Dermis blood vessel endothelial cell (primary cell): Measurements from ENCODE around the gene TRIM65. TPM values are rescaled to one million over a fixed set of nuclear protein-coding genes. Genes with fewer than 3 reads are reported as not detected.
A peak's percentile ranks its signal among the peaks of the same experiment; 100 is the strongest.

ENCODE experiments used
- DNase-seq: peaks from one replicate; pipeline ENCODE4 v3.0.0; 2010
- total RNA-seq: library from RNA; depleted of rRNA; stranded (reverse); fragments of >200 nt; gene quantifications from 2 replicates; pipeline ENCODE4 v1.2.3, GENCODE V29; 2014

Gene TRIM65, protein sequence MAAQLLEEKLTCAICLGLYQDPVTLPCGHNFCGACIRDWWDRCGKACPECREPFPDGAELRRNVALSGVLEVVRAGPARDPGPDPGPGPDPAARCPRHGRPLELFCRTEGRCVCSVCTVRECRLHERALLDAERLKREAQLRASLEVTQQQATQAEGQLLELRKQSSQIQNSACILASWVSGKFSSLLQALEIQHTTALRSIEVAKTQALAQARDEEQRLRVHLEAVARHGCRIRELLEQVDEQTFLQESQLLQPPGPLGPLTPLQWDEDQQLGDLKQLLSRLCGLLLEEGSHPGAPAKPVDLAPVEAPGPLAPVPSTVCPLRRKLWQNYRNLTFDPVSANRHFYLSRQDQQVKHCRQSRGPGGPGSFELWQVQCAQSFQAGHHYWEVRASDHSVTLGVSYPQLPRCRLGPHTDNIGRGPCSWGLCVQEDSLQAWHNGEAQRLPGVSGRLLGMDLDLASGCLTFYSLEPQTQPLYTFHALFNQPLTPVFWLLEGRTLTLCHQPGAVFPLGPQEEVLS
- total RNA-seq: 42.4 and 43.1 TPM in 2 replicates

- peak; percentile 83 for DNase-seq
Measured at GRCh38 chr17:75896415-75897159, at the start of gene TRIM65. TRIM65 (minus strand) TSS chr17:75896951; CDS start chr17:75896937, 14 bp downstream.

DNA sequence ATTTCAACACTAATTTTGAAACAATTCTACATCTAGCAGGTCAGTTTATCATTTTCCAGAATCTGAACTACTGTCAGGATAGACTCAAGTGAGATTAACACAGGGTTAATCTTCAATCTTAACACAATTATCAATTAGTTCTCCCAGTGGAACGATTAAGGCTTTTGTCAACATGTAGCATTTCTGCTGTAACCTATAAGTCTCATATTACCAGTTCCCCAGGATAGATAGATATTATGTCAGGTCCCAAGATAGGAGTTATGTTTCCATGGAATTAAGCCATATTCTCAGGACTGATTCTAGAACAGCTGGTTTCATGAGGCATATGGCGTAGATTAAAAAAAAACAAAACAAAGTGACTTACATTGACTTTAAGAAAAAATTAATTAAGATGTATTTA lies 48.5 kb upstream of the TRIM65 start:
- DNase-seq: no peak

DNA sequence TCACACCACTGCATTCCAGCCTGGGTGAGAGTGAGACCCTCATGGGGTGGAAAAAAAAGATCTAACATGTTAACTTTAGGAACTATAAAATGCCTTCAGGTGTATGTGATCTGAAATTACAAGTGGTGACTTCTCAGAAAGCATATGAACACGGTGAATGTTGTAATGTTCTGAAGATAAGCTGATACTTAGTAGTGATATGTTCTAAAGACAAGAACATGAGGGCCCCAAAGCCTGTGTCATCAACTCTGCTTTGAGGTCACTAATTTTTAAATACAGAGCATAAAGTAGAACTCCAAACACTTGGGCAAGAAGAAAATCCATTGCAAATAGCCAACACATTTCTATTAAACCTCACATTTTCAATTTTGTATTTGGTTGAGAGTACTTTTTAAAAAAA lies 46.7 kb upstream of the TRIM65 start:
- DNase-seq: no peak

GRCh38 chr17:75942473-75942872 lies 45.7 kb upstream of the TRIM65 start:
- no peak for DNase-seq

DNA sequence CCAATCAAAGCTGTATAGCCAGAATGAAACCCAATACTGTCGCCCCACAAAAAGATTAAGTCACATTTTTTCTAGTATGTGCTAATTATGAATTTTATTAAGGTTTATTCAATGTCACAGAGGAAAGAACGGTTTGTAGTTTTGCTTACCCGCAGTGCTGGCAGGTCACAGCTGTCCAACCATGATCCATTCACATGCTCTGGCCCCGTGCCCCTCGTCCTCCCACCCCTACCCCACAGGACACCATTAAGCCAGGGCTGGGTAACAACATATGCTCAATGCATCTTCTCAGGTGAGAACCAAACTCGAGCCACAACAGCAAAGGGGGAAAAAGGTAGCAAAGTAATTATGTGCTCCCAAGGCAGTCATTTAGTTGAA lies 44.7 kb upstream of the TRIM65 start:
- DNase-seq: no peak

- peak; percentile 96 for DNase-seq
Measured at GRCh38 chr17:75940727-75941441, 44.1 kb upstream of the TRIM65 start, which contains the start of gene FBF1. FBF1 (minus strand) TSS chr17:75941042; CDS start chr17:75938149, 2,893 bp downstream.

DNA sequence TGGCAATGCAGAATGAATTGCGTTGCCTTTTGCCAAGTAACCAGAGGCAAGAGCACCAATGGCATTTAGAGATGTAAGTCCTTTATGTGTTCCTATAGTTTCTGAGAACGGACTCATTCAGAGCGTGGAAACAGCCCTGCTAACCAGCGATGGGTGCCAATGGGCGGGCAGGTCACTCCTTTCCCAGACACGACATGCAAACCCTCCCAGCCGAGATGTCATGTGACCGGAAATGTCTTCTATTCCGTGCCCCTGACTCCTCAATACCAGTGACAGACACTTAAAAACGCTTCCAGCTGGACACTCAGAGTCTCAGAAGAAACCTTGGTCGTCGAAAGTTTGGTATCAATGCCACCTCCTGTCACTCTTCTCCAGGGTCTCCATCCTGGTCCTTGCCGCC lies 40.9 kb upstream of the TRIM65 start:
- no peak for DNase-seq

- no peak for DNase-seq
Measured at GRCh38 chr17:75933808-75934207, 37.1 kb upstream of the TRIM65 start.

DNA sequence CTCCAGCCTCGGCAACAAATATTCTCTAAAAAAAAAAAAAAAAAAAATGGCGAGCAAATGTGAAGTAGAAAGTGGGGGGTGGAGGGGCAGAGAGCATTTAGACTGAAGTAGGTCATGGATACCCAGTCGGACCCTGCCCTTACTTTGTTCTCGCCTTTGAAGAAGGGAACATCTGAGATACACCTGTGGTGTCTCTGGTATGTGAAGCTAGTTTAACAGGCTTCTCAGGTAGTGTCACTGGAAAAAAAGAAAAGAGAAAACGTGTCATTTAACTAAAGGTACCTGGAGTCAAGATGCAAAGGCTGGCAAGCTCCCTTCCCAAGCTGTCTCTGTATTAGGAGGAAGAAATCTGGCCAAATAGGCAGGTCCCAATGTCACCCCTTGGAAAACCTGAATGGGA lies 36.1 kb upstream of the TRIM65 start:
- no peak for DNase-seq

- DNase-seq: no peak
Measured at GRCh38 chr17:75931062-75931461, 34.3 kb upstream of the TRIM65 start.

GRCh38 chr17:75927286-75927922 lies 30.7 kb upstream of the TRIM65 start:
- DNase-seq: peak; percentile 28

DNA sequence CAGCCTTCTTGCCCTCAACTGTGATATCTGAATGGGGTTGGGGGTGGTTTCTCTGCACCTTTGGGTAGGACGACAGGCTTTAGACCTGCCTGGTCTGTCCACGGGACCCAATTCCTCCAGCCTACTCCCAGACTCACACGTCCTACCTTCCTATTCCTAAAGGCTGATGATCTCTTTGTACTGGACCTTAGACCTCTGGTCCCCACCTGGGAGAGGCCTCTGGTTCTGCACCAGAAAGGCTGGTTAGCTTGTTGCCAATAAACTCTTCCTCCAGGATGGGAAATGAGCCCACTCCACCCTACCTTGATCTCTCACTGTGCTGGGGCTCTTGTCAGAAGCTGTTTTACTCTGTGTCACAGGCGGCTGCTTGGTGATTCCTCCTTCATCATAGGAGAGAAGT lies 29.7 kb upstream of the TRIM65 start:
- no peak for DNase-seq

DNA sequence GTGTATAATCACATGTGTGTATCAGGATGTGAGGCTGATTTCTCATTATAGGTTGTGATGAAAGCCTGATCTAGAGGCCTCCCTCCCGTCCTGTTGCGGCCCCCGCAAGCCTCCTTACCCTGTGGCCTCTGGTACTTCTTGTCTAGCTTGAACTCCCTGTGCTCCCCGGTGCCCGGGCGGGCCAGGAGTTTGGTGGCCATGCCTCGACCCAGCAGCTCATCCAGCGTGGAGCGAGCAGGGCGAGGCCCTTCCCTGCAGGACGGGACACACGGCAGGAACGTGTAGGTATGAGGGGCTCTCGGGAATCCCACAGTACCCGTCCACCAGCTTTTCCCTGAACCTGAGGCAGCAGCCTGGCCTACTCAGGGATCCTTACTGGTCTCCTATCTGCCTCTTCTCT lies 29.2 kb upstream of the TRIM65 start:
- no peak for DNase-seq

DNA sequence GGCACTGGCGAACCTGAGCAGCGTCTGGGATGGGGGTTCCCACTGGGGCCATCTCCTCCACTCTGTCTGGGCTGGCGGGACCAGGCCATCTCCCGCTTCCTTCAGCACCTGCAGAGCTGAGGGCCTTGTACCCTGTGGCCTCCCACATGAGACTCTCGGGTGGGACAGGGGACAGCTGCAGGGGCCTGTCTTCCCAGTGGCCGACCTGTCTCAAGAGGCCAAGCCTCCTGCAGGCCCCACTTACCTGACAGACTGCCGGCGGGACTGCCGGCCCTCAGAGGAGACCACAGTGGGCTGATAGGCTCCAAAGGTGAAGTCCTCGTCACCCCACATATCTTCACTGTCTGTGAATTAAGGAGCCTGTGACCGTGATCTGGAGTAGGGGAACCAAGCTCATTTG lies 28.4 kb upstream of the TRIM65 start:
- DNase-seq: no peak

DNA sequence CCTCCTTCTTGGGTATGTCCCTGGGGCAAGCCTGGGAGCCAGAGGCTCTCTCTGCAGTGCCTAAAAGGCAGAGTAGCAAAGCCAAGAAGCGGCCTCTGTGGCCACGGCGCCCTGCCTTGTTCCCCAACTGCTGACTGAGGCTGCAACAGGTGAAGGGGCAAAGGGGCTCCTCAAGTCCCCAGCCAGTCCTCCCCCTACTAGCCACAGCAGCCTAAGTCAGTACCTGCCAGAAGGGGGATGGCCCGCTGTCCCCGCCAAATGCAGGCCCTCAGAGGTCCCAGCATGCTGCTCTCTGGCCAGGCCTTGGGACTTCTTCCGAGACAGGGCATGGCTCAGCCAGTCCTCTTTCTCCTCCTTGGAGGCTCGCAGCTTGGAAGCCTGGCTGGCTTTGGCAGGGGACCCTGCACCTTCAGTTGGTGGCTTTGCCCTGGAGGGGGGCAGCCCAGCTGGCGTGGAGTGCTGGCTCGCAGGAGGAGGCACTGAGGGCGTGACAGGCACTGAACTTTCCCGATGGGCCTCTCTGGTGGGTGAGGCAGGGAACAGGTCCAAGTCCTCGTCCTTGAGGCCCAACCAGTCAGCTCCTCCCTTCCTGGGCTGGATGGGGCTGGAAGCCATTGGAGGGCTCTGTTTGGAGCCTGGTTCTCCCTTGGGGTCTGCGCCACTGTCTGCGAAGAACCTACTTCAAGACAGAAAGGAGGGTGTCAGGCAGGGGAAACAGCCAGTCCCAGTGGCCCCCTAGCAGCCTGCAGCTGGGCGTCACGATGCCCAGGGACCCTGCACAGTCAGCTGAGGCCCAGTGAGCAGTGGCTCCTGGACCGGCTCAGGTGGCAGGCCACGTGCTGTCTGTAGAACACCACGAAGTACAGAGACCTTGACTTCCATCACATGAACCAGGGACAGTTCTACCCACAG lies 26.5 kb upstream of the TRIM65 start:
- no peak for DNase-seq

GRCh38 chr17:75922173-75922961 lies 25.6 kb upstream of the TRIM65 start:
- DNase-seq: no peak

DNA sequence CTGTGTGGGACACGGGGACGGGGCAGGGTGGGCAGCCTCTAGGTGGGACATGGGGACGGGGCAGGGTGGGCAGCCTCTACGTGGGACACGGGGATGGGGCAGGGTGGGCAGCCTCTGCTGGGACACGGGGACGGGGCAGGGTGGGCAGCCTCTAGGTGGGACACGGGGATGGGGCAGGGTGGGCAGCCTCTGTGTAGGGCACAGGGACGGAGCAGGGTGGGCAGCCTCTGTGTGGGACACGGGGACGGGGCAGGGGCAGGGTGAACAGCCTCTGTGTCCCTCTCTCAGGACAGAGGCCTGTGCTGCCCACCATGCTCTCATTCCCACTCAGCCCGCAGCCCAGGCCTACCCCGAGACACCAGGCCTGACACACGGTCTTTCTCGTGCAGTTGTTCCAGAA lies 24.8 kb upstream of the TRIM65 start:
- DNase-seq: no peak

- DNase-seq: no peak
Measured at GRCh38 chr17:75920045-75920560, 23.4 kb upstream of the TRIM65 start.

- DNase-seq: no peak
Measured at GRCh38 chr17:75919611-75920010, 22.9 kb upstream of the TRIM65 start.

- DNase-seq: no peak
Measured at GRCh38 chr17:75917917-75918445, 21.2 kb upstream of the TRIM65 start.
